CD4-positive, alpha-beta memory T cell (primary cell): ENCODE data around the gene POLD2. TPM values are rescaled to one million over a fixed set of nuclear protein-coding genes. Genes with fewer than 3 reads are reported as not detected.
A peak's percentile ranks its signal among the peaks of the same experiment; 100 is the strongest.

Experiments used
- CTCF ChIA-PET: fragments of 350-600 bp; sonication (Branson Sonifier 250); formaldehyde crosslinking; loops from one replicate; lab custom pipeline; 2021; ENCODE audit warnings: inconsistent platforms; ENCODE audit not compliant: partially characterized antibody; lab: Charles Lee
- POLR2A ChIA-PET: fragments of 350-600 bp; sonication (Branson Sonifier 250); formaldehyde crosslinking; loops from one replicate; lab custom pipeline; 2021; ENCODE audit not compliant: partially characterized antibody; lab: Charles Lee
- DNase-seq, 5 donors: peaks; one replicate each; pipeline versions ENCODE4 v3.0.0 to v3.0.0-alpha.2; 2020 to 2022; ENCODE audit warnings: mixed read lengths in 1 of 5
- H3K27ac ChIP-seq: one replicate; pipeline ENCODE4 v1.7.0; 2013; ENCODE audit warnings: low read depth, low read length
- H3K27me3 ChIP-seq: 2 replicates; pipeline ENCODE4 v1.7.0; 2013; ENCODE audit warnings: mild to moderate bottlenecking, low read length, moderate library complexity; ENCODE audit not compliant: insufficient read depth
- H3K36me3 ChIP-seq: 2 replicates; pipeline ENCODE4 v1.7.0; 2013; ENCODE audit warnings: mild to moderate bottlenecking, low read length, moderate library complexity; ENCODE audit not compliant: insufficient read depth
- H3K4me1 ChIP-seq: 2 replicates; pipeline ENCODE4 v1.7.0; 2013; ENCODE audit warnings: mild to moderate bottlenecking, low read length, moderate library complexity; ENCODE audit not compliant: insufficient read depth
- H3K4me3 ChIP-seq, 2 donors: one replicate each; pipeline ENCODE4 v1.7.0; 2013; ENCODE audit warnings: low read length in 2 of 2, mild to moderate bottlenecking in 1 of 2
- H3K9me3 ChIP-seq, 2 donors: one replicate each; pipeline ENCODE4 v1.7.0; 2013; ENCODE audit warnings: low read length in 2 of 2, control low read depth in 1 of 2; ENCODE audit not compliant: control insufficient read depth in 1 of 2
- H3K27ac Mint-ChIP-seq, 7 donors: one replicate each; pipeline ENCODE4 v1.8.0; 2020 to 2021; ENCODE audit warnings: mixed read lengths in 7 of 7, mild to moderate bottlenecking in 6 of 7, inconsistent platforms in 3 of 7, moderate library complexity in 3 of 7
- H3K27me3 Mint-ChIP-seq, 2 donors: one replicate each; pipeline ENCODE4 v1.8.0; 2020 to 2021; ENCODE audit warnings: mixed read lengths in 2 of 2
- H3K36me3 Mint-ChIP-seq, 2 donors: one replicate each; pipeline ENCODE4 v1.8.0; 2020 to 2021; ENCODE audit warnings: mixed read lengths in 2 of 2, inconsistent platforms in 1 of 2, mild to moderate bottlenecking in 1 of 2
- H3K4me1 Mint-ChIP-seq, 4 donors: one replicate each; pipeline ENCODE4 v1.8.0; 2020 to 2021; ENCODE audit warnings: mixed read lengths in 4 of 4, mild to moderate bottlenecking in 1 of 4
- H3K4me3 Mint-ChIP-seq, 8 donors: one replicate each; pipeline ENCODE4 v1.8.0; 2020 to 2021; ENCODE audit warnings: mixed read lengths in 8 of 8, mild to moderate bottlenecking in 7 of 8, moderate library complexity in 6 of 8, inconsistent platforms in 3 of 8
- H3K9me3 Mint-ChIP-seq, 8 donors: one replicate each; pipeline ENCODE4 v1.8.0; 2020 to 2021; ENCODE audit warnings: mixed read lengths in 8 of 8, mild to moderate bottlenecking in 5 of 8, inconsistent platforms in 3 of 8, moderate library complexity in 1 of 8
- intact Hi-C: fragments of 100-400 bp; cut with micrococcal nuclease; formaldehyde crosslinking; loops from one replicate; pipeline ENCODE4 v1.15.1; 2023
- polyA plus RNA-seq, 2 donors: library from polyadenylated mRNA; unstranded; fragments of 300-500 nt; fragmentation: Illumina TruSeq; gene quantifications; one replicate each; pipeline ENCODE4 v1.2.3, GENCODE V29; 2021
- total RNA-seq, 2 experiments: library from RNA; stranded (reverse); gene quantifications; one replicate each; pipeline ENCODE4 v1.2.3, GENCODE V29; 2021

Gene POLD2
- total and polyA plus RNA-seq, 4 experiments from 2014 or later: 48.7 to 94.4 (median 75.2) TPM

DNA sequence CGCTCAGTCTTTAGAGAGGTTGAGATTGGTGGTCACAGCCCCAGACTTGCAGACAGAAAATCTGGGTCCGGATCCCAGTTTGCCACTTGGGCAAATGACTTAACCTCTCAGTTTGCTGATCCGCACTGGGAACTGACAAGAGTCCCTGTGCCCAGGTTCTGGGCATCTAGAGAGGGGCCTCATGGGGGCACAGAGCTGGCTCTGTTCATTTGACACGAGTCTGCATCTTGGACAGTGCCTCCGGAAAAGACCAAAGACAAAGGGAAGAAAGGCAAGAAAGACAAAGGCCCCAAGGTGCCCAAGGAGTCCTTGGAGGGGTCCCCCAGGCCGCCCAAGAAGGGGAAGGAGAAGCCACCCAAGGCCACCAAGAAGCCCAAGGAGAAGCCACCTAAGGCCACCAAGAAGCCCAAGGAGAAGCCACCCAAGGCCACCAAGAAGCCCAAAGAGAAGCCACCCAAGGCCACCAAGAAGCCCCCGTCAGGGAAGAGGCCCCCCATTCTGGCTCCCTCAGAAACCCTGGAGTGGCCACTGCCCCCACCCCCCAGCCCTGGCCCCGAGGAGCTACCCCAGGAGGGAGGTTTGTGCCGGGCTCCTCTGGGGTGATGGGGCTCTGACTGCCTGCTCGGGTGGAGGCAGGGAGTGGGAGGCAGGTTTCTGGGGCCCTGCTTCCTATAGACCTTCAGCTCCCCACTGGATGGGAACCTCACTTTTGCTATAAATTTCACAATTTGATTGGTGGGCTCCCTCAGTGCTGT is 16.9 kb downstream of the POLD2 start:
- Mint-ChIP-seq H3K27ac (no peak overlapping the region), H3K4me1 (peaks cover 4 to 21% (median 7%) of the 10 kb centered on the region in 4 donors), H3K9me3 (peaks cover 0 to 2% (median 0%) of the 10 kb centered on the region in 8 donors), H3K27me3 (peaks cover 9 to 22% of the 10 kb centered on the region in 2 donors), H3K4me3 (no peak overlapping the region), H3K36me3 (no peaks in the 10 kb centered on the region)
- no peak overlapping the region for H3K4me3 ChIP-seq
- ChIA-PET POLR2A (no interaction called here), CTCF (no interaction called here)
- intact Hi-C loops: no loop called here
- no peak for DNase-seq
- H3K27ac ChIP-seq: no peak overlapping the region
- H3K27me3 ChIP-seq: peaks cover 7% of the 10 kb centered on the region
- H3K9me3 ChIP-seq: no peaks in the 10 kb centered on the region
- H3K36me3 ChIP-seq: no peaks in the 10 kb centered on the region
- peaks cover 5% of the 10 kb centered on the region for H3K4me1 ChIP-seq

DNA sequence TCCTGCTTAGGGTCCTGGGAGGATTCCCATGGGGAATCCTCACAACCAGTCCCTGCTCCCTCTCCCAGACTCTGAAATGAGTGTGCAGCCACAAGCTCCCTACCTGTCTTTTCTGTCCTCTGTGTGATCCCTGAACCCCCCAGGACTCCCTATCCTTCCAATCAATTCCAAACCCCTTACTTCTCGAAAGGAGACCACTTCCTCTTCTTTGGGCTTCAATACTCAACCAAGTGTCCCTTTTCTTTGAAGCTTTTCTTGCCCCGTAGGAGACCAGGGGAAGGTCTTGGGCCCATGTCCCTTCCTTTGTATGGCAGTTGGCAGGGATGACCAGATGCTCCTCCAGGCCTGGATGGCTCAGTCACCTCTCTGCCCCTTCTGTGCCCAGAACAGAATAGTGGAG is 17.5 kb downstream of the POLD2 start:
- peaks cover 0 to 2% (median 0%) of the 10 kb centered on the region in 8 donors for H3K9me3 Mint-ChIP-seq
- ChIA-PET POLR2A (no interaction called here), CTCF (no interaction called here)
- peaks cover 4 to 21% (median 7%) of the 10 kb centered on the region in 4 donors for H3K4me1 Mint-ChIP-seq
- DNase-seq: no peak
- Histone ChIP-seq H3K4me3 (no peak overlapping the region), H3K27me3 (peaks cover 7% of the 10 kb centered on the region), H3K36me3 (no peaks in the 10 kb centered on the region), H3K27ac (no peak overlapping the region), H3K9me3 (no peaks in the 10 kb centered on the region), H3K4me1 (peaks cover 5% of the 10 kb centered on the region)
- peaks cover 9 to 22% of the 10 kb centered on the region in 2 donors for H3K27me3 Mint-ChIP-seq
- intact Hi-C loops: loop anchor here (2.0 kb wide), 1 partner anchor 17 kb away; the partner anchor contains the start of gene POLD2
- H3K4me3 Mint-ChIP-seq: peak overlapping the region in 7 of 8 donors; percentile 33 to 77 (median 65)
- H3K36me3 Mint-ChIP-seq: no peaks in the 10 kb centered on the region
- H3K27ac Mint-ChIP-seq: peak overlapping the region in 3 of 7 donors; percentile 42 to 91 (median 77)

DNA sequence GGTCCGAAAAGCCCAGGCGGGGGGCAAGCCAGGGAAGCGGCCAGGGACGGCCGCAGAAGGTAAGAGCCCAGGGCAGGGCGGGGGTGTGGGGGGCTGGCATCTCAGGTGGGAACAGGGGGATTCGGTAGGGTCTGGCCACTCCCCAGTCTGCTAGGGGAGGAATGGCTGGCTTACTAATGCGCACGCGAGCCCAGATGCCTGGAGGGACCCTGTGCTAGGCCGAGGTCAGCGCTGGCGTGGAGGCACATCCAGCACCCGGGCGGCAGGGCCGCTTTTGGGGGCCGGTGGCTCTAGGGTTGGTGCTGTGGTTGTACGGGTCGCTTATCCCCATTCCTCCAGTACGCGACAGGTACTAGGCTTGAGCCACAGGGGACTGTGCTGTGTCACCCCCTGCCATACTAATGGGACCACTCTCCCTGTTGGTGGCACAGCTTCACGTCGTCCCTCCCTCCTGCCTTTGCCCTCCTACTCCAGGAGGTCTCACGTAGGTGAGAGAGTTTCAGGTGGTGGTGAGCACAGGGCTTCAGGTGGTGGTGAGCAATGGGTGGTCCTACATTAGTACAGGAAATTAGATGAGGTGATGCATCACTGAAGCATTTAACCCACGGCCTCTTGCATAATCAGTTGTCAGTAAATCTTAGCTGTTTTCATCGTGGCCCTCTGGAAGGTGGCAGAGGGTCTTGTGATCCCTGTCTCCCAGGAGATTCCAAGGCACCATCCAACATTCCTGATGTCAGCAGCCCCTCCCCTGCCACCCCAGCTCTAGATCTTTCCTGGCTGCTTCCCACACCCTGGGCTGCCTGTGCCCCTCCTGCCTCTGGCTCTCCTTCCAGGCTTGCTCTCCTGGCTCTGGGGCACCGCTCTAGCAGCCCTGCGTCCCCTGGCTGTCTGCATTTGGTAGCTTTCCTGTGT is 18.2 kb downstream of the POLD2 start:
- no peak for DNase-seq
- H3K9me3 Mint-ChIP-seq: peaks cover 0 to 2% (median 0%) of the 10 kb centered on the region in 8 donors
- H3K36me3 ChIP-seq: no peaks in the 10 kb centered on the region
- intact Hi-C loops: loop anchor here (1.0 to 2.0 kb wide), 2 partner anchors 18 to 23 kb away; partner anchors contain the start of genes POLD2 and POLM
- H3K4me1 Mint-ChIP-seq: peaks cover 4 to 21% (median 7%) of the 10 kb centered on the region in 4 donors
- peaks cover 5% of the 10 kb centered on the region for H3K4me1 ChIP-seq
- peaks cover 7% of the 10 kb centered on the region for H3K27me3 ChIP-seq
- no peak overlapping the region for H3K27ac ChIP-seq
- H3K27me3 Mint-ChIP-seq: peaks cover 11 to 22% of the 10 kb centered on the region in 2 donors
- peak overlapping the region in 3 of 7 donors; percentile 18 to 91 (median 55) for H3K27ac Mint-ChIP-seq
- no peak overlapping the region for H3K4me3 ChIP-seq
- H3K36me3 Mint-ChIP-seq: no peaks in the 10 kb centered on the region
- H3K9me3 ChIP-seq: no peaks in the 10 kb centered on the region
- peak overlapping the region; percentile 65 to 77 (median 71) for H3K4me3 Mint-ChIP-seq
- ChIA-PET POLR2A (no interaction called here), CTCF (no interaction called here)

DNA sequence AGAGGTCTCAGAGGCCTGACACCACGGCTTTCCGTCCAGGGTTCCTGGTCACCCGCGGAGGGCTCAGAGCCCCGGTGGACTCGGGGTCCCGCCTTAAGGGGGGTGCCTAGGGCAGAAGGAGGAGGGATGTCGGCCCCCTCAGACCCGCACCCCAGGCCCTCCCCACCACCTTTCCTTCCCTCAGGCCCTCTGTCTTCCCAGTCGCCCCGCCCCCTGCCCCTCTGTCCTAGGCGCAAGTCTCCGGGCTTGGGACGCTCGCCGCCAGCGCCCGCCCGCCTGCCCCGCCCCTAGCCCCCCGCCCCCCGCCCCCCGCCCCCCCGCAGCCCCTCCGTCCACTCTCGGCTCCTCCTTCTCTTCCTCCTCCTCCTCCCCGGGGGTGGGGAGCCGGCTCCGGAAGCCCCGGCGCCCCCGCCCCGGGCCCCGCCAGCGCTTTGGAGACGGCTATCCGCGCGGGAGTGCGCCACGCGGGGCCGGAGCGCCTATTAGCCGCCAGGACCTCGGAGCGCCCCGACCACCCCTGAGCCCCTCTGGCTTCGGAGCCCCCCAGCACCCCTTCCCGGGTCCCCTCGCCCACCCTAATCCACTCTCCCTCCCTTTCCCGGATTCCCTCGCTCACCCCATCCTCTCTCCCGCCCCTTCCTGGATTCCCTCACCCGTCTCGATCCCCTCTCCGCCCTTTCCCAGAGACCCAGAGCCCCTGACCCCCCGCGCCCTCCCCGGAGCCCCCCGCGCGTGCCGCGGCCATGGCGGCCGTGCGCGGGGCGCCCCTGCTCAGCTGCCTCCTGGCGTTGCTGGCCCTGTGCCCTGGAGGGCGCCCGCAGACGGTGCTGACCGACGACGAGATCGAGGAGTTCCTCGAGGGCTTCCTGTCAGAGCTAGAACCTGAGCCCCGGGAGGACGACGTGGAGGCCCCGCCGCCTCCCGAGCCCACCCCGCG is 19.2 kb downstream of the POLD2 start, which contains the start of gene AEBP1:
Gene AEBP1, plus strand, starts transcription at position 423 of the 937 bp plus-strand sequence. Its CDS starts 321 bp downstream, at position 744.
- Mint-ChIP-seq H3K27me3 (peaks cover 11 to 22% of the 10 kb centered on the region in 2 donors), H3K27ac (peak within 1 kb of the TSS in 3 of 7 donors; percentile 11 to 55 (median 18)), H3K36me3 (no peaks in the 10 kb centered on the region), H3K4me3 (peak within 1 kb of the TSS; percentile 60 to 79 (median 69)), H3K4me1 (peaks cover 4 to 21% (median 7%) of the 10 kb centered on the region in 4 donors), H3K9me3 (peaks cover 0 to 2% (median 0%) of the 10 kb centered on the region in 8 donors)
- H3K9me3 ChIP-seq: no peaks in the 10 kb centered on the region
- peaks cover 5% of the 10 kb centered on the region for H3K4me1 ChIP-seq
- intact Hi-C loops: loop anchor here (1.0 to 2.0 kb wide), 2 partner anchors 19 to 22 kb away; partner anchors contain the start of genes POLD2 and POLM
- H3K4me3 ChIP-seq: no peak within 1 kb of the TSS
- H3K36me3 ChIP-seq: no peaks in the 10 kb centered on the region
- H3K27ac ChIP-seq: peak within 1 kb of the TSS; percentile 21
- DNase-seq: peak in 1 of 5 donors; percentile 17
- H3K27me3 ChIP-seq: peaks cover 7% of the 10 kb centered on the region
- POLR2A ChIA-PET: no interaction called here
- CTCF ChIA-PET: no interaction called here

DNA sequence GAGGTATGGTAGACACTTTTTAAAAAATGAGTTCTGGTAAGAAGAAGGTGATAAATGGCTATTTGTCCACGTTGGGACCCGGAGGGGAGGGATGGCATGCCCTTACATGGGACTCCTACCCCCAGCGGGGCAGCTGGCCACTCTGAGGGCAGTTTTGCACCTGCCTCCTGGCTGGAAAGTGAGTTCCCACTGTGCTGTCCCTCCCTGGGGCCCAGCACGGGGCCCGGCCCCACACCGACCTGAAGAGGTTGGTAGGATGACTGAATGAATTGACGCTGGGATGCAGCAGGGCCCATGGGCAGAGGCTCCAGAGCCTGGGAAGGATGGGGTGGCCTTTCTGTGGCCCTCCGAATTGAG is 19.8 kb downstream of the POLD2 start:
- H3K9me3 ChIP-seq: no peaks in the 10 kb centered on the region
- H3K36me3 Mint-ChIP-seq: no peaks in the 10 kb centered on the region
- DNase-seq: no peak
- no peak overlapping the region for H3K4me3 ChIP-seq
- H3K27me3 Mint-ChIP-seq: peaks cover 11 to 22% of the 10 kb centered on the region in 2 donors
- ChIA-PET POLR2A (no interaction called here), CTCF (no interaction called here)
- intact Hi-C loops: no loop called here
- H3K27ac ChIP-seq: no peak overlapping the region
- no peaks in the 10 kb centered on the region for H3K36me3 ChIP-seq
- H3K4me1 ChIP-seq: peaks cover 5% of the 10 kb centered on the region
- H3K4me1 Mint-ChIP-seq: peaks cover 4 to 21% (median 7%) of the 10 kb centered on the region in 4 donors
- no peak overlapping the region for H3K27ac Mint-ChIP-seq
- peaks cover 7% of the 10 kb centered on the region for H3K27me3 ChIP-seq
- H3K9me3 Mint-ChIP-seq: peaks cover 0 to 2% (median 0%) of the 10 kb centered on the region in 8 donors
- H3K4me3 Mint-ChIP-seq: peak overlapping the region in 7 of 8 donors; percentile 5 to 79 (median 56)

DNA sequence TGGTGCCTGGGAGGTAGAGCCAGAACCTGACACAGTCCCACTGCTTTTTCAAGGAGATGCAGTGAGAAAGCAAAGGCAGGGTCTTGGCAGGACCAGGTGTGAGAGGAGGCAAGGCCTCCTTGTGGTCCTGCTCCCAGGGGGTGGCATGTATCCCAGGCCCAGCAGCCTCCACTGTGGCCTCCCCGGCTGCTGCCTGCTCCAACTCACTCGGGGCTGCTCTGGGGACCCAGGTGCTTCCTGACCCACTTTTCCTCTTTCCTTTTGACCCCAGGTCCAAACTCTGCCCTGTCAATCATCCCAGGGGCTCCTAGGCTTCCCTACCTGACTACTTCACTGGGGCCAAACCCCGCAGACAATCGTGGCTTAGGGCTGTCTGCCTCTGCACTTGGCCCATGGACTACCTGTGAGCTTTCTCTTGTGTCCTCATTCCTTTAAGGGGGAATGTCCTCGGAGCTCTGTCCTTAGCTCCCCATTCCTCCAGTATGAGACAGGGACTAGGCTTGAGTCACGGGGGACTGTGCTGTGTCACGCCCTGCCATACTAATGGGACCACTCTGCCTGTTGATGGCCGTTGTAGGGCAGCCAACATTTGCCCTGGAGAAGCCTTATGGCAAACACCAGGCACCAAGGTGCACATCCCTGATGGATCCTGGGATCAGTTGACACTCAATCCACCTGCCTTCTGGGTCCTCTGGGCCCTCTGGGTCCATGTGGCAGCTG is 20.3 kb downstream of the POLD2 start:
- no peak overlapping the region for H3K27ac ChIP-seq
- ChIA-PET POLR2A (no interaction called here), CTCF (no interaction called here)
- peaks cover 5% of the 10 kb centered on the region for H3K4me1 ChIP-seq
- Mint-ChIP-seq H3K36me3 (no peaks in the 10 kb centered on the region), H3K4me1 (peaks cover 4 to 21% (median 7%) of the 10 kb centered on the region in 4 donors), H3K27ac (peak overlapping the region in 1 of 7 donors; percentile 17), H3K4me3 (peak overlapping the region; percentile 31 to 79 (median 52)), H3K27me3 (peaks cover 11 to 22% of the 10 kb centered on the region in 2 donors), H3K9me3 (peaks cover 0 to 2% (median 0%) of the 10 kb centered on the region in 8 donors)
- H3K36me3 ChIP-seq: no peaks in the 10 kb centered on the region
- no peak overlapping the region for H3K4me3 ChIP-seq
- peaks cover 7% of the 10 kb centered on the region for H3K27me3 ChIP-seq
- no peaks in the 10 kb centered on the region for H3K9me3 ChIP-seq
- no peak for DNase-seq
- intact Hi-C loops: no loop called here
